NK-92 (cell line): ENCODE results near the gene IL11.
A peak's percentile ranks its signal among the peaks of the same experiment; 100 is the strongest.
"Not testable (repeated sequence)": the region's sequence is repeated elsewhere in the genome, so short reads cannot be mapped to it uniquely, and the experiment has no call there.

ENCODE experiments used
- DNase-seq: peaks from one replicate; lab custom pipeline; 2025; ENCODE audit not compliant: unreplicated experiment; lab: John Stamatoyannopoulos, UW

The IL11 gene

DNA sequence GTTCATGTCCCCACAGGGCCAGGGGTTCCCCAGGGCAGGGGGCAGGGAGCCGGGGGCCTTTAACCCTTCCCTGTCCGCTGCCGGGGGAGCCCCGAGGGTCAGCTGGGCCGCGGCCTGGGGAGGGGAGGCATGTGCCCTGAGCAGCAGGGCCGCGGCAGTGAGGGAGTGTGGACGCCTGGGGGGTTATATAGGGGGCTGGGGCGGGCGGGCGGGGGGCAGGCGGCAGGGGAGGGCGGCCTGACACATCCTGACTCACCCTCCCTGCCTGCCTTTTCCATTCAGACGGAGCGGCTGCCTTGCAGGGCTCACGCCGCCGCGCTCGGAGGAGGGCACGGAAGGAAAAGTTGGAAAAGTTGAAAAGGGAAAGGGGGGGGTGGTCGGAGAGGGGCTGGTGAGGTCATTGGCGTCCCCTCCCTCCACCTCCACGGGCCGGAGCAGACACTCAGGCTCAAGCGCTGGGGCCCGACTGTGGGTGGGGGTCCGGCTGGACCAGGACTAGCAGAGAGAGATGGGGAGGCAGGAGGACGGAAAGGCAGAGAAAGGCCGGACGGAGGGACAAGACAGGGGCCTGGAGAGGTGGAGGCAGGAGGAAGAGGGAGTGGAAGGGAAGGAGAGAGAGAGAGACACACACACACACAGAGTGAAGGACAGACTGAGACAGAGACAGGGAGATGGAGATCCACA, at the start of gene IL11:
Gene IL11 (minus strand): TSS at position 159 of the 684 bp plus-strand sequence. CDS start 153 bp downstream, at position 6.
- DNase-seq: no peak

DNA sequence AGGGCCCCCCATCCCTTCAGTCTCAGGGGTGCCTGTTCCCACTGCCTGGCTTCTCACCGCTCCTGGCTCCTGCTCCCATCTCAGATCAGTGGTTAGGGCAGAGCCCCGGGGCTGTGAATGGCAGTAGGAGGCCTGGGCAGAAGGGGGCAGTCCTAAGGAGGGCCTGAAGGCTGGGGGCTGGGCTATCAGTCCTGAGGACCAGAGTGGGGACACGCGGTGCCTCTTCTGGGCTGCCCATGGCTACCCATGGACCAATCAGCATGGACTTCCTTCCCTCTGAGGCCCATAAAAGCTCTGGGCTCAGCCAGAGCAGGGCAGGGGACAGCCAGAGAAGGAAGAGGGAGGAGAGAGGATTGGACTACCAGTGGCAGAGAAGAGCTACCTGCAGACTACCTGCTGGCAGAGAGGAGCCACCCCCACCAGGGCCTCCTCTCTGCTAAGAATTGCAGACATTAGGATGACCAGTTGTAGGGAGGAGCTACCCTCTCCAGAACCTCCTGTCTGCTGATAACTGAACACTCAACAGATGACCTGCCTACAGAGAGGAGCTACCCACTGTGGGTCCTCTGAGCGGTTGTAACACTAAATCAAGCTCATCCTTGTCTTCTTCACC, 49.5 kb upstream of the IL11 start:
- DNase-seq: no peak

DNA sequence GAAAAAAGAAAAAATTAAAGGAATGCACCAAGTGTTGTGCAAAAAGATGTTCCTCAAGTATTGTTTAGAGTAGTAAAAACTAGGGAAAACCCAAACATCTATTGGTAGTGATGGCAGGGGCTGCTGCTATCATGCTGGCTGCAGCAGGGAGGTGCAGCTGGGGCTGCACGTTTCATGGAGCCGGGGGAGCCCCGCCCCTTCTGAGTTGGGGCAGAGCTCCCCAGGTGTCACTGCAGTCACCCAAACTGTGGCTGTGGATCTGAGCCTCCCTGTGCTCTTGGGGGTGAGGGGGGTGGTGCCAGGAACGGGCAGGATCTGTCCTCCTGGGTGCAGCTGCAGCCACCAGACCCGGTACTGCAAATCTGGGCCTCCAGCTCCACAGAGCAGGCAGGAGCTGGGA, 48.8 kb upstream of the IL11 start:
- no peak for DNase-seq

DNA sequence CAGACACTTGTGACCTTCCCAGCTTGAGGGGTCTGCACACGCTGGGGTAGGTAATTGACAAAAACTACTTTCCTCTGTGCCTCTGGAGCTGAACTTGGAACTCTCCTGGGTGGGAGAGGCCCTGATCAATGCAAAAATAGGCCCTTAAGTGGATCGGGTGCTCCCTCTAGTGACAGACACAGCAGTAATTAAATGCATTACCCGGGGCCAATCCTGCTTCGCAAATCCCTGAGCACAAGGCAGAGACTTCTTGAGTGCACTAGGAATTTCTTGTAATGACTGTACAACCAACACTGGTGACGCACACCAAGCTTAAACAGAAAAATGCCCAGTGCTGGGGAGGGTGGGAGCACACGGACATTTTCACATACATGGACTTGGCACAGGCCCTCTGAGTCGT, 47.9 kb upstream of the IL11 start:
- DNase-seq: no peak

DNA sequence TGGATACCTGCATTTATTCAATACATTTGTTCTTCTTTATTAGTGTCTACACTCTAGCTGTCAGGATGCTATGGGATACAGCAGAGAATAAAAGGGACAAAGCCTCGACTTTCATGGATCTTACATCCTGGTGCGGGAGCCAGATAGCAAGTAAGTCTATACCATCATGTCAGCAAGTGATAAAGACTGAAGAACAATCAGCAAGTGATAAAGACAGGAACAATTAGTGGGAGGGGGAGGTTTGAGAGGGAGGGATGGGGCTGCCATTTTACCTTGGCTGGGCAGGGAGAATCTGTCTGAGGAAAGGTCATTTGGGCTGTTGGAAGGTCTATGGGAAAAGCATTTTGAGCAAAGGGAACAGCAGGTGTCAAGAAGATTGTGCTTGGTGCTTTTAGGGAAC, 39.9 kb upstream of the IL11 start:
- DNase-seq: no peak

DNA sequence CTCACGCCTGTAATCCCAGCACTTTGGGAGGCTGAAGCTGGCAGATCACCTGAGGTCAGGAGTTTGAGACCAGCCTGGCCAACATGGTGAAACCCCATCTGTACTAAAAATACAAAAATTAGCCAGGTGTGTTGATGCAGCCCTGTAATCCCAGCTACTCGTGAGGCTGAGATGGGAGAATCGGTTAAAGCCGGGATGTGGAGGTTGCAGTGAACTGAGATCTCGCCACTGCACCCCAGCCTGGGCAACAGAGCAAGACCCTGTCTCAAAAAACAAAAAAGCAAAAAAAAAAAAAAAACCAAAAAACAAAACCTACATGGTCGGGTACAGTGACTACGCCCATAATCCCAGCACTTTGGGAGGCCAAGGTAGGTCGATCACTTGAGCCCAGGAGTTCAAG, 38.9 kb upstream of the IL11 start:
- DNase-seq: not testable (repeated sequence)

DNA sequence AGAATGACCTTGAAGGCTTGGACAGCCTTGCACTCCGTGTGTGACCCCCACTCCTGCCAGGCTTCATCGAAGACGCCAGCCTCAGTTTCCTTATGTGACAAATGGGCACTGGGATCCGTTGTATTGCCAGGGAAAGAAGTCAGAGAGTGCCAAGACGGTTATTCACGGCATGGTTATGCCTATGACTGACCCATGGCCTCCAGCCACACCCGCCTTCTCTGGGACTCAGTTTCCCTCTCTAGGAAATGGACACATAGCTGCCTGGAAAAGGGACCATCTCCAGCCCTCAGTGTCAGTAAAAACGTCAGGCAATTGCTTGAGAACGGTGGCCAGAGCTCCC, 38.2 kb upstream of the IL11 start:
- no peak for DNase-seq

DNA sequence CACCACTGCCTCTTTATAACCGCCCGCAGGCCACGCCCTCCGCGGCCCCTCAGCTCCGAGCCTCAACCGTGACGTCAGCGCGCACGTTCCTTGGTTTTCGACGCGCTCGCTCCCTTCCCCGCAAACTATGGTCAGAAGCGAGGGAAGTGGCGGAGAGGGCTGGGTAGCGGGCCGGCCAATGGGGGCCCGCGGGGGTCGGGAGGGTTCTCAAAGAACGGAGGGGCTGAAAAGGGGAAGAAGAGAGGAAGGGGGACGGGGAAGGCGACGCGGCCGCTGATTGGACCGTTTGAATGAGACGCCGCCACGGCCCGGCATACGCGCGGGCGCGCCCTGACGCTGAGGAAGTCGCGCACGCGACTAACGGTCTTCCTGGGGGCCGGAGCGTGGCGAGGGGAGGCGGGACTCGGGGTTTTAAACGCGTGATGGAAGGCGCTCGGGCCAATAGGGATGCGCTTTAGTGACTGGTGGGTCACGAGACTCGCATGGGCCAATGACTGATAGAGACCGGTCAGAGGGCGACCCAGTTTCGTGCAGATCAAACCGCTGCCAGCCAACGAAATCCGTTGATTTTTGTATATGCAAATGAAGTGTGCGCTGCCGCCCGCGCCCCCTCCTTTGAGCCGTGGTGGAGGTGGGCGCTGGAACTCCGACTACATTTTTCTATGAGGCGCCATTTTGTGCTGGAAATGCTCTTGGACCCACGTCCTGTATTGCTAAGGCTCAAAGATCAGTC, 37.7 kb upstream of the IL11 start:
- peak; percentile 91 for DNase-seq

DNA sequence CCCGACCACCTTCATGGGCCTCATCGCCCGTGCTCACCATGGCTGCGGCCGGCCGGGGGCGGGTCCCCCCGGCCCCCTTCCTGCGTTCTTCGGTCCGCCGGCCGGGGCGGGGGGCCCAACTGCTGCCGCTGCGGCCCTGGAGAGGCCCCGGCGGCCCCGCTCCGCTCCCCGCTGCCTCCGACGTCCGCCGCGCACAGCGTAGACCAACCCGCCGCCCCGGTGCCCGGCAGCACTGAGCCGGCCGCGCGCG, 37.2 kb upstream of the IL11 start, which contains the start of gene UBE2S:
Gene UBE2S (minus strand): TSS at position 239 of the 250 bp plus-strand sequence. CDS start 199 bp downstream, at position 40.
- not testable (repeated sequence) for DNase-seq

DNA sequence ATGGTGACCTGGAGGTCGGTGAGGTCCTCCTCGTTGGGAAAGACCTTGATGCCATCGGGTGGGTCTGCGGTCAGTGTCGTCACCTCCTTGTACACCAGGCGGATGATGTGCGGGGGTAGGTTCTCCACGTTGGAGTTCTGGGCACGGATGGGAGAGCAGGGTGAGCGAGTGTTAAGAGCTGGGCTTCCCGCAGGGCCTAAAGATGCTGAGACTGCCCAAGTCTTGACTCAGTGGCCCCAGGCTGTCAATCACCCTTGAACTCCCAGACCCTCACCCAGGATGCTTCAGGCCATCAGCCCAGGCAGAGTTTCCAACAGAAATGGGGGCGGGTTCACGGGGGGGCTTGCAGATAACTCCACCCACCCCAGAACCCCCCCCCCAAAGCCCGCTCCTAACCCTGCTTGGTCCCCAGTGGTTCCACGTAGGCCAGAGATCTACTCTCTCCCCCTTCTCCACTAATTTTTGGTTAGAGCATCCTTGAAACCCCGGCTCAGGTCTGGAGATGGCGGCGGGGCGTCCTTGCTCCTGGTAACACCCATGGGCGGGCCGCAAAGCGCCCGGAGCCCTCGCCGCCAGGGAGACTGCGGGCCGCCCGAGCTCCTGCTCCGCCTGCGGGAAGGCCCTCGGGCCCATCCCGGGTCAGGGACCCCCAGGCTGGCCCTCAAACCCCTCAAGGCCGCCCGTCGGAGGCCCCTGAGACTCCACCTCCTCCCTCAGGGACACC, 36.7 kb upstream of the IL11 start:
- DNase-seq: no peak

DNA sequence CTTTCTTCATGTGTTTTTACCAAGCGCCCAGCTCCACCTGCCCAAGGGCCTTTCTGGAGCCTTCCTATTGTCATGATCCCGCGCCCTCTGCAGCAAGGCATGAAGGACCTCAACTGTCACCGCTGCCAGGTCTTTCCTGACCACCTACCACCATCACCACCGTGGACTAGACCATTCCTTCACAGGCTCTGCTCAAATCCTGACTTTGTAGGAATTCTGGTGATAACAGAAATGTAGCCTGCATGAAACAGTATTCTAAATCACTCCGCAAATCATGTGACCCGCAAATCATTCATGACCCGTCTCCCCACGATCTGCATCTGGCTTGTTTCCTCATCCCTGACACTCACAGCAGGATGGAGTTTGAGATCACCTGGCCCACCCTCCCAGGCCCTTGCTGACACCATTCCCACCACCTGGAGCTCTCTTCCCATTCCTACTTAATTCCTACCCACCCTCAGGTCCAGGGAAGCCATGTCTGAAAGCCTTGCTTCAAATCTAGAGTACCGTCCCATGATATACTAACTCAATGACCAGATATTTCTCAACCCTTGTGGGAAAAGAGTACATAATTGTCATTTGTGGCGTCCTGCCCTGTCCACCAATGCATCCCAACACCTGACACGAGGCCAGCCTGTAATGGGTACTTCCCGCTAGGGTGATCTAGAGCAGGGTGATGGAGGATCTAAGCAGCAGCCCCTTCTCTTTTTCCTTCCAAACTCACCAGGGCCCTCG, 36.0 kb upstream of the IL11 start:
- DNase-seq: no peak

DNA sequence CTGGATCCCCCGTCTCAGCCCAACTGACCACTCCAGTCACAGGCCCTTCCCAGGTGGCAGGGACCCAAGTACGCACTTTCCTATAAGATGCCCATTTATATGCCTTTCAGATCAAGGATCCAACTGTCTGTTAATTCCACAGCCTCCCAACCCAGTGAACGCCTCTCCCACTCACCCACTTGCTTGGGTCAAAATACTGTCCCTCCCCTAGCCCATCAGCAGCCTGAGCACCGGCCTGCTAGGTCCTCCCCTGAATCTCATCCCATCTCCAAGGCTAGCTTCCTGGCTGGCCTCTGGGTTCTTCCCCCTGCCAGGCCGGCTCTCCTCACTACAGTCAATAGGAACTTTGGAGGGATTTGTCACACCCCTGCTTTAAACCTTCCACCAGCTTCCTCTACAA, 35.4 kb upstream of the IL11 start:
- DNase-seq: no peak

DNA sequence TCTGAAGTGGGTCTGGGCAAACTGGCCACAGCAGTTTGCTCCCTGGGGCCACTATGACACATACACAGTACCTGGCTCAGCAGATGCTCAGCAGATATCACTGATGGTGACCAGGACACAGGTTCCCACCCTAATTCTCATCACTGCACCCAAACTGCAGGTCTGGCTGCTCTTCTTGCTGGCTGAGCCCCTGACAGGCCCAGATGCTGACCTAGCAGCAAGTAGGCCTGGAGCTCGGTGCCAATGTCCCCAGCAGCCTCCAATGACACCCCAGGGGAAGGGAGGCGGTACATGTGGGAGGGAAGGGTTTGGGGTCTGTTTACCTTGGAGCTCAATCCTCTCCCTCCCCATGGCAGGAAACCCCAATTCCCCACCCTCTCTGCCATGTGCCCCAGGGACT, 32.2 kb upstream of the IL11 start:
- DNase-seq: no peak

DNA sequence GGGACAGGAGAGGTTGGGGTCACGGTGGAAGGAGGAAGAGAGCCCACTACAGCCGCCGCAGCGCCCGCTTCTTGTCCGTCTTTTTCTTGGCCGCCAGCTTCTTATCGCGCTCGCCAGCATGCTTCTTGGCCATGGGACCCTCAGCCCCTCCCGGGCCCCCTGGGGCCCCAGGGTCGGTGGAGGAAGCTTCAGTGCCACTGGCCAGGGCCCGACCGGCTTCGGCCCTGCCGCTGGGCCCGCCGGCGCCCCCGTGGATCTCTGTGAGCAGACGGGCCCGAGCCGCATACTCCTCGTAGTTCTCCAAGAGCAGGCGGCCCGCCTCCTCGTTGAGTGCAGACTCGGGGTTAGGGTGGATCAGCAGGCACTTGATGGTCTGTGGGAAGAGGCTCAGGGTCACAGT, 31.1 kb upstream of the IL11 start:
- DNase-seq: not testable (repeated sequence)

DNA sequence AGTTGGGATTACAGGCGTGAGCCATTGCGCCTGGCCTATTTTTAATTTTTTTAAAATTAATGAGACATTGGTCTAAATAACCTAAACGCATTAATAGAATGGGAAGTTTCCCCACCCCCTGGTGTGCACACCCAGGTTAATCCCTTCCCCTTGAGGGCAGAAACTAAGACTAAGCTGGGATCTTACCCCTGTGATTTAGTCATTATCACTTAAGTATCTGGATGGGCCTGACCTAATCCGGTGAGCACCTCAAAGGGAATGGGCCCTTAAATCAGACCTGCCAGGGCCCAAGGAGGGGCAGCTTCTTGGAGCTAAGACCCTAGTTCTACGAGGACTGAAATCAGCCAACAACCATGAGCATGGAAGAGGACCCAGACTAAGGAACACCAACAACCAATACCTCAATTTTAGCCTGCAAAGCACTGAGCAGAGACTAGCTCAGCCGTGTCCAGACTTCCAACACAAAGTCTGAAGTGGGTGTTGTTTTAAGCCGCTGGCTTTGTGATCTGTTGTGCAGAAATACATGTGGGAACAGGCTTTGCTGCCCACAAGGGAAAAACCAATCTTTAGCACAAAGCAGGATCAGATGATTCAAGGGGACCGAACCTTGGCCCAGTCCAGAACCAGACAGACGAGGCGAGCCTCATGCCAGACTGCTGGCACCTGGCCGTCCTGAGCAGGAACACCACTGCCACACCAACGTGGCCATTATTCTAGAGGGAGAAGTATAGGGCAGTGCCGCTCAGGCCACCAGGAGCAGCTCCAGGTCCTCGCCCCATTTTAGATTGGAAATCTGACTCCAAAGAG, 30.2 kb upstream of the IL11 start:
- DNase-seq: no peak

DNA sequence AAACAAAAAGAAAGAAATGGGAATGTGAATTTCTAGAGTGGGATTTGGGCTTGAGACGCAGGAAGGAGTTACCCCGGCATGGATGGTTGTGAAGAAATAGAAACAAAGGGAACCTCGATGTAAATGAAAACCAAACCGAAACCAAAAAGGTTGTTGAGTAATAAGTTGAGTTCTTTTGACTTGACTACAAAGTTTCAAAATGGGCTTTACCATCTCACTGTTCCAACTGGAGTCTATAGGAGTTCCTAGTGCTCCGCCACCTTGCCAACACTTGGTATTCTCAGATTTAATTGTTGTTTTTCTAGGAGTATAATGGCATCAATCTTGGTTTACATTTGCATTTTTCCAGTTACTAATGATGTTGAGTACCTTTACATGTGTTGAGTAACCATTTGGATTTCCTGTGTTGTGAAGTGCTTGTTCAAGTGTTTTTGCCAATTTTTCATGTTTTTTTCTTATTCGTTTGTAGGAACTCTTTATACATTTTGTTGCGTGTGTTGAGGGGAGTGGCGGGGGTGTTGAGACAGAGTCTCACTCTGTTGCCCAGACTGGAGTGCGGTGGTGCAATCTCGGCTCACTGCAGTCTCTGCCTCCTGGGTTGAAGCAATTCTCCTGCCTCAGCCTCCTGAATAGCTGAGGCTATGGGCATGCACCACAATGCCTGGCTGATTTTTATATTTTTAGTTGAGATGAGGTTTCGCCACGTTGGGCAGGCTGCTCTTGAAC, 28.1 kb upstream of the IL11 start:
- no peak for DNase-seq

DNA sequence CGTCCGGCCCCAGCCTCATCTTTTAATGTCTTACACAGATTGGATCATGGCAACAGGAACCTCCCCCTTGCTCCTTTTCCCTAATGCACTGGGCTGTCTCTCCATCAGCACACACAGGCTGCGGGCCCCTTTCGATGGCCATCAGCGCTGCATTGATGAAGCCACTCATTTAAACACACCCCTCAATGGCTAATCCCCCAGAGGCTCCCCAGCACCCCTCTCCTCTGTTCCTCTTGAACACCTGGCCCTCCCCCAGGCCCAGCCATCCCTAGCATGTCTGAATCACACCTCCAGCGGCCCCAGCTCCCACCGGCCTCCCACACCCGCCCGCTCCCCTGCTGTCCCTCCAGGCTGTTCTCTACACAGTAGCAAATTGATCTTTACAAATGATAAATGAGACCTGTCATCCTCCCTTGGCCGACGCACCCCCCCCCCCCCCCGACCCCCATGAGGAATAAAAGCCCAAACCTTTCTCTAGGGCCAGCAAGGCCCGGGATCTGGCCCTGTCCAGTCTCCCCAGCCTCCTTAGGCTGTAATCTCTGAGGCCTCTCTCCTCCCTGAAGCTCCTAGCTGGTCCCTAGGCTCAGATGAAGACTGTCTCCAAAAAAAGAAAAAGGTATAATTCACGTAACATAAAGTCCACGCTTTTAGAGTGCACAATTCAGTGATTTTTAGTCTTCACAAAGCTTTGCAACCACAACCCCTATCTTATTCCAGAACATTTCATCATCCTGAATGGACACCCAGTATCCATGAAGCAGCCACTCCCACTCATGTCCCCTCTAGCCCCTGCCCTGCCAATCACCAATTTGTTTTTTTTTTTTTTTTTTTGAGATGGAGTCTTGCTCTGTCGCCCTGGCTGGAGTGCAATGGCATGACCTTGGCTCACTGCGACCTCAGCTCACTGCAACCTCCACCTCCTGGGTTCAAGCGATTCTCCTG, 22.8 kb upstream of the IL11 start:
- no peak for DNase-seq

DNA sequence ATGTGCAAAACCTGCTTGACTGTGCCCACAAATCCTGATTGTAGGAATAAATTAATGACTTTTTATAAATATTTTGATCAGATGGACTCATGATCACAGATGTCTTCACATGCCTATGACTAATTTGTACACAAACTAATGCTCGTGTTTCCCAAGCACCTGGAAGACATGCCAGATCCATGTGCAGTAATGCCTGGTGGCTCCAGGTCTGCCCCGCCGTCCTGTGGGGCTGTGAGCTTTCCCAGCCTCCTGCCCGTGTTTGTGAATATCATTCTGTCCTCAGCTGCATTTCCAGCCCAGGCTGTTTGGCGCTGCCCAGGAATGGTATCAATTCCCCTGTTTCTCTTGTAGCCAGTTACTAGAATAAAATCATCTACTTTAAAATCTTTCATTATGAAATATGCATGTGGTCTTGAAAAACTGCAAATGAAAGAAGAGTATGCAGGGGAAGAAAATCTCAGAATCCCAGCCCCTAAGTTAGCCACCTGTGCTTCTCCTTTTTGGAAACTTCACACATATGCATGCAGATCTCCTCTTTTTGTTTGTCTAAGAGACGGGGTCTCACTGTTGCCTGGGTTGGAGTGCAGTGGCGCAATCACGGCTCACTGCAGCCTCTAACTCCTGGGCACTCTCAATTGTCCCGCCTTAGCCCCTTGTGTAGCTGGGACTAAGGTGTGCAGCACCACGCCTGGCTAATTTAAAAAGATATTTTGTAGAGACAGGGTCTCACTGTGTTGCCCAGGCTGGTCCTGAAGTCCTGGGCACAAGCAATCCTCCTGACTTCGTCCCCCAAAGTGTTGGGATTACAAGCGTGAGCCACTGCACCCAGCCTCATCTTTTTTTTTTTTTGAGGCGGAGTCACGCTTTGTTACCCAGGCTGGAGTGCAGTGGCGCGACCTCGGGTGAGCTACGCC, 21.7 kb upstream of the IL11 start:
- no peak for DNase-seq
